Hypothalamus (tissue), 51 donors: ENCODE data around the gene C11orf24.
A peak's percentile ranks its signal among the peaks of the same experiment; 100 is the strongest.
"Not testable (repeated sequence)": the region's sequence is repeated elsewhere in the genome, so short reads cannot be mapped to it uniquely, and the experiment has no call there.

Experiments
- DNase-seq, 51 donors: peaks; one replicate each; lab custom pipeline; 2025; lab: John Stamatoyannopoulos, UW

Gene C11orf24

GRCh38 chr11:68257477-68258362 is 14.1 kb downstream of the C11orf24 start:
- peak; percentile 50 to 99 (median 88) for DNase-seq

GRCh38 chr11:68256331-68256741 is 15.4 kb downstream of the C11orf24 start:
- DNase-seq: no peak

GRCh38 chr11:68255526-68255925 is 16.2 kb downstream of the C11orf24 start:
- no peak for DNase-seq

- DNase-seq: no peak
These were observed 17.4 kb downstream of the C11orf24 start for GRCh38 chr11:68254421-68254820.

- no peak for DNase-seq
These were observed 20.0 kb downstream of the C11orf24 start for GRCh38 chr11:68251765-68252164.

GRCh38 chr11:68244912-68245311 is 26.9 kb downstream of the C11orf24 start:
- DNase-seq: not testable (repeated sequence)

- not testable (repeated sequence) for DNase-seq
These were observed 27.9 kb downstream of the C11orf24 start for GRCh38 chr11:68243847-68244246.

- DNase-seq: no peak
These were observed 29.2 kb downstream of the C11orf24 start for GRCh38 chr11:68242616-68243015.

- DNase-seq: no peak
These were observed 40.2 kb downstream of the C11orf24 start for GRCh38 chr11:68231621-68232020.

GRCh38 chr11:68229601-68230000 is 42.2 kb downstream of the C11orf24 start:
- DNase-seq: no peak

GRCh38 chr11:68226421-68226820 is 45.4 kb downstream of the C11orf24 start:
- DNase-seq: no peak

- DNase-seq: no peak
These were observed 47.2 kb downstream of the C11orf24 start for GRCh38 chr11:68224606-68225005.

GRCh38 chr11:68223275-68223674 is 48.5 kb downstream of the C11orf24 start:
- no peak for DNase-seq

GRCh38 chr11:68221406-68221805 is 50.4 kb downstream of the C11orf24 start:
- DNase-seq: no peak

- DNase-seq: no peak
These were observed 55.4 kb downstream of the C11orf24 start for GRCh38 chr11:68216171-68216938.

GRCh38 chr11:68215524-68216170 is 56.1 kb downstream of the C11orf24 start:
- DNase-seq: no peak

GRCh38 chr11:68215087-68215445 is 56.7 kb downstream of the C11orf24 start:
- DNase-seq: peak in 1 of 51 donors; percentile 19

GRCh38 chr11:68214173-68215086 is 57.3 kb downstream of the C11orf24 start:
- DNase-seq: peak in 9 of 51 donors; percentile 16 to 50 (median 41)

- DNase-seq: peak in 49 of 51 donors; percentile 43 to 98 (median 78)
These were observed 58.1 kb downstream of the C11orf24 start for GRCh38 chr11:68213555-68214172.

GRCh38 chr11:68213135-68213515 is 58.6 kb downstream of the C11orf24 start, which contains the start of gene KMT5B:
Gene KMT5B, minus strand, starts transcription at chr11:68213296. Its CDS starts 23,220 bp downstream, at chr11:68190076.
- peak in 26 of 51 donors; percentile 26 to 78 (median 55) for DNase-seq
